ENCODE data around the gene ARHGEF28. TPM values are rescaled to one million over a fixed set of nuclear protein-coding genes. Genes with fewer than 3 reads are reported as not detected.

ARHGEF28 gene
- total RNA-seq, 2 donors from 2014 or later = 7.6 to 8.0 TPM

GRCh38 chr5:73684691-73685090 lies 58.7 kb downstream of the ARHGEF28 start:
- Histone ChIP-seq H3K4me1 (no peaks in the 10 kb centered on the region), H3K27ac (no peak overlapping the region), H3K36me3 (no peaks in the 10 kb centered on the region), H3K27me3 (no peaks in the 10 kb centered on the region), H3K4me3 (no peak overlapping the region), H3K9me3 (no peaks in the 10 kb centered on the region), H3K9ac (ENCODE audit: low read depth in 2 of 2, low read length in 2 of 2) (no peak overlapping the region)
- DNase-seq = no peak
- no peak for TF ChIP-seq CTCF (IDR thresholded peaks at IDR 0.05)
- intact Hi-C loops (cut with DNase I) = no loop called here

- intact Hi-C loops (cut with DNase I) = no loop called here
- Histone ChIP-seq H3K4me3 (no peak overlapping the region), H3K27ac (no peak overlapping the region), H3K36me3 (no peaks in the 10 kb centered on the region), H3K9ac (ENCODE audit: low read depth in 2 of 2, low read length in 2 of 2) (no peak overlapping the region), H3K9me3 (no peaks in the 10 kb centered on the region), H3K4me1 (no peaks in the 10 kb centered on the region), H3K27me3 (no peaks in the 10 kb centered on the region)
- no peak for DNase-seq
- no peak for TF ChIP-seq CTCF (IDR thresholded peaks at IDR 0.05)
Observed at GRCh38 chr5:73686912-73687311, 60.9 kb downstream of the ARHGEF28 start.

GRCh38 chr5:73687357-73687756 lies 61.4 kb downstream of the ARHGEF28 start:
- Histone ChIP-seq H3K4me3 (no peak overlapping the region), H3K27ac (no peak overlapping the region), H3K36me3 (no peaks in the 10 kb centered on the region), H3K4me1 (no peaks in the 10 kb centered on the region), H3K27me3 (no peaks in the 10 kb centered on the region), H3K9me3 (no peaks in the 10 kb centered on the region), H3K9ac (ENCODE audit: low read depth in 2 of 2, low read length in 2 of 2) (no peak overlapping the region)
- no peak for DNase-seq
- no peak for TF ChIP-seq CTCF (IDR thresholded peaks at IDR 0.05)
- intact Hi-C loops (cut with DNase I) = no loop called here

GRCh38 chr5:73690015-73690414 lies 64.0 kb downstream of the ARHGEF28 start:
- no peak overlapping the region for H3K4me3 ChIP-seq
- no peak overlapping the region for H3K27ac ChIP-seq
- H3K4me1 ChIP-seq = no peaks in the 10 kb centered on the region
- H3K27me3 ChIP-seq = no peaks in the 10 kb centered on the region
- intact Hi-C loops (cut with DNase I) = loop anchor here (5.0 to 10.0 kb wide), 2 partner anchors 95 to 98 kb away; no protein-coding TSS in a partner anchor
- H3K9ac ChIP-seq (ENCODE audit: low read depth in 2 of 2, low read length in 2 of 2) = no peak overlapping the region
- H3K9me3 ChIP-seq = no peaks in the 10 kb centered on the region
- H3K36me3 ChIP-seq = no peaks in the 10 kb centered on the region
- DNase-seq = no peak
- no peak for TF ChIP-seq CTCF (IDR thresholded peaks at IDR 0.05)

- Histone ChIP-seq H3K4me1 (no peaks in the 10 kb centered on the region), H3K27me3 (no peaks in the 10 kb centered on the region), H3K36me3 (no peaks in the 10 kb centered on the region), H3K9me3 (no peaks in the 10 kb centered on the region), H3K4me3 (no peak overlapping the region), H3K27ac (no peak overlapping the region), H3K9ac (ENCODE audit: low read depth in 2 of 2, low read length in 2 of 2) (no peak overlapping the region)
- no peak for DNase-seq
- no peak for TF ChIP-seq CTCF (IDR thresholded peaks at IDR 0.05)
- intact Hi-C loops (cut with DNase I) = loop anchor here (5.0 to 10.0 kb wide), 2 partner anchors 93 to 99 kb away; no protein-coding TSS in a partner anchor
Observed at GRCh38 chr5:73691302-73692080, 65.5 kb downstream of the ARHGEF28 start.

Data from colonic mucosa (tissue), 4 donors.